GM12878 (cell line): ENCODE results near the gene IPCEF1. TPM values are rescaled to one million over a fixed set of nuclear protein-coding genes. Genes with fewer than 3 reads are reported as not detected.

Experiments used
- ATAC-seq: fragments of 200-7000 bp; cut with Tn5 transposase; 3 replicates; pipeline ENCODE4 v1.9.1; 2020; ENCODE audit warnings: mild to moderate bottlenecking, moderate library complexity
- BruUV-seq: library from RNA; stranded (reverse); fragments of 400-500 nt; replicated peaks from 2 replicates; lab custom pipeline; 2021; lab: Mats Ljungman, UMichigan
- CTCF ChIA-PET: fragments of 300-600 bp; sonication (Branson Sonifier 250); formaldehyde crosslinking; extraction: SDS; loops from one replicate; lab custom pipeline; 2021; ENCODE audit warnings: inconsistent platforms; lab: Yijun Ruan, JAX
- POLR2A ChIA-PET: fragments of 350-600 bp; formaldehyde crosslinking; extraction: SDS; loops from one replicate; lab custom pipeline; 2021; ENCODE audit warnings: inconsistent platforms; lab: Charles Lee
- RAD21 ChIA-PET: fragments of 300-600 bp; sonication (Branson Sonifier 250); formaldehyde crosslinking; loops from one replicate; lab custom pipeline; 2023; ENCODE audit warnings: antibody characterized with exemption; ENCODE audit not compliant: unreplicated experiment; lab: Charles Lee
- SMC1A ChIA-PET: fragments of 300-600 bp; sonication (Branson Sonifier 250); formaldehyde crosslinking; loops from one replicate; lab custom pipeline; 2023; ENCODE audit not compliant: unreplicated experiment, uncharacterized antibody; lab: Charles Lee
- DNase-seq: peaks from one replicate; pipeline ENCODE4 v3.0.0-alpha.2; 2011; ENCODE audit warnings: low read depth, low spot score
- FAIRE-seq: peaks from 3 replicates; lab custom pipeline; 2011; peaks lifted over from hg19 to GRCh38; lab: Jason Lieb, UNC
- H2AFZ ChIP-seq: 2 replicates; pipeline ENCODE4 v1.6.0; 2011; ENCODE audit warnings: low read depth, low read length, control low read depth; ENCODE audit not compliant: control insufficient read depth
- H3K27ac ChIP-seq: 2 replicates; pipeline ENCODE4 v1.5.1; 2011; ENCODE audit warnings: control low read depth; ENCODE audit not compliant: control insufficient read depth, insufficient read depth
- H3K27me3 ChIP-seq, 2 experiments: replicated peaks in 1 of 2; 2 replicates each; pipeline versions ENCODE4 v1.6.0 to v1.6.1; 2011; ENCODE audit warnings: low read length in 1 of 2; ENCODE audit not compliant: control insufficient read depth in 2 of 2, insufficient read depth in 2 of 2
- H3K36me3 ChIP-seq, 2 experiments: 2 replicates each; pipeline ENCODE4 v1.5.1; 2011; ENCODE audit warnings: low read length in 1 of 2; ENCODE audit not compliant: control insufficient read depth in 2 of 2, insufficient read depth in 2 of 2
- H3K4me1 ChIP-seq: 2 replicates; pipeline ENCODE4 v1.6.1; 2011; ENCODE audit warnings: mild to moderate bottlenecking, low read length, moderate library complexity, mixed read lengths; ENCODE audit not compliant: control insufficient read depth, insufficient read depth
- H3K4me2 ChIP-seq: 2 replicates; pipeline ENCODE4 v1.6.0; 2011; ENCODE audit warnings: control low read depth; ENCODE audit not compliant: control insufficient read depth, insufficient read depth
- H3K4me3 ChIP-seq: fragments of 200-600 bp; sonication (generic); 2 replicates; pipeline ENCODE4 v1.5.1; 2016
- H3K79me2 ChIP-seq: 2 replicates; pipeline ENCODE4 v1.6.0; 2011; ENCODE audit warnings: low read length; ENCODE audit not compliant: control insufficient read depth, insufficient read depth
- H3K9ac ChIP-seq: 2 replicates; pipeline ENCODE4 v1.8.0; 2011; ENCODE audit warnings: low read length, control low read depth, mixed read lengths; ENCODE audit not compliant: control insufficient read depth, insufficient read depth
- H3K9me3 ChIP-seq: replicated peaks from 3 replicates; pipeline ENCODE4 v1.5.1; 2011; ENCODE audit warnings: mild to moderate bottlenecking, low read length; ENCODE audit not compliant: control insufficient read depth, insufficient read depth
- H4K20me1 ChIP-seq: 2 replicates; pipeline ENCODE4 v1.6.0; 2011; ENCODE audit not compliant: control insufficient read depth, insufficient read depth
- ASH2L ChIP-seq: fragments of 300-600, 200-600 bp; sonication (generic); IDR thresholded peaks from 2 replicates; pipeline ENCODE4 v1.6.1; 2017; ENCODE audit warnings: low read depth, mild to moderate bottlenecking, borderline replicate concordance
- CHD1 ChIP-seq: IDR thresholded peaks from 2 replicates; pipeline ENCODE4 v1.6.1; 2012; ENCODE audit warnings: low read depth, low read length, improper control_type of control experiment
- CREM ChIP-seq: IDR thresholded peaks from 2 replicates; pipeline ENCODE4 v1.6.1; 2014; ENCODE audit warnings: antibody characterized with exemption, low read depth
- FOS ChIP-seq: IDR thresholded peaks from 3 replicates; pipeline ENCODE4 v1.6.1; 2011; ENCODE audit warnings: borderline replicate concordance; ENCODE audit not compliant: insufficient read length; ENCODE audit errors: extremely low read depth
- GATAD2B ChIP-seq: fragments of 450-650 bp; conservative IDR thresholded peaks from 2 replicates; pipeline ENCODE4 v1.6.1; 2017; ENCODE audit warnings: low read depth, mild to moderate bottlenecking, moderate library complexity
- IKZF2 ChIP-seq, 2 experiments: fragments of 450-650 bp; IDR thresholded peaks; 2 replicates each; pipeline ENCODE4 v1.6.1; 2017; ENCODE audit warnings: mild to moderate bottlenecking in 2 of 2, moderate library complexity in 2 of 2
- MEF2A ChIP-seq: IDR thresholded peaks from 2 replicates; pipeline ENCODE4 v1.6.1; 2011; ENCODE audit warnings: low read depth, mild to moderate bottlenecking, low read length, moderate library complexity; ENCODE audit not compliant: insufficient read depth
- MXI1 ChIP-seq: fragments of 150-350 bp; IDR thresholded peaks from 2 replicates; pipeline ENCODE4 v1.6.1; 2011; ENCODE audit warnings: low read depth, mild to moderate bottlenecking, inconsistent platforms, low read length, improper control_type of control experiment
- NBN ChIP-seq: fragments of 450-650 bp; IDR thresholded peaks from 2 replicates; pipeline ENCODE4 v1.6.1; 2016
- NFYA ChIP-seq: IDR thresholded peaks from 2 replicates; pipeline ENCODE4 v1.6.1; 2011; ENCODE audit warnings: low read depth, mild to moderate bottlenecking, low read length, improper control_type of control experiment, borderline replicate concordance
- PBX3 ChIP-seq: IDR thresholded peaks from 2 replicates; pipeline ENCODE4 v1.6.1; 2011; ENCODE audit warnings: mild to moderate bottlenecking, low read depth, low read length, moderate library complexity; ENCODE audit not compliant: insufficient replicate concordance
- PML ChIP-seq: IDR thresholded peaks from 2 replicates; pipeline ENCODE4 v1.6.1; 2012; ENCODE audit warnings: low read length, inconsistent platforms
- SRF ChIP-seq, 2 experiments: IDR thresholded peaks; 2 replicates each; pipeline ENCODE4 v1.6.1; 2011; ENCODE audit warnings: low read depth in 2 of 2, low read length in 2 of 2, mild to moderate bottlenecking in 1 of 2, moderate library complexity in 1 of 2
- STAT3 ChIP-seq: IDR thresholded peaks from 2 replicates; pipeline ENCODE4 v1.6.1; 2011; ENCODE audit warnings: low read depth, low read length, improper control_type of control experiment
- TCF3 ChIP-seq: IDR thresholded peaks from 2 replicates; pipeline ENCODE4 v1.6.1; 2012; ENCODE audit warnings: low read depth, mild to moderate bottlenecking, low read length, borderline replicate concordance; ENCODE audit not compliant: insufficient read depth
- TCF7 ChIP-seq: IDR thresholded peaks from 2 replicates; pipeline ENCODE4 v1.6.1; 2014; ENCODE audit warnings: antibody characterized with exemption, borderline replicate concordance
- USF2 ChIP-seq: IDR thresholded peaks from 2 replicates; pipeline ENCODE4 v1.6.1; 2011; ENCODE audit warnings: low read depth, low read length, improper control_type of control experiment, borderline replicate concordance
- ZNF207 ChIP-seq: fragments of 450-650 bp; IDR thresholded peaks from 2 replicates; pipeline ENCODE4 v1.6.1; 2014; ENCODE audit warnings: antibody characterized with exemption, mild to moderate bottlenecking, borderline replicate concordance
- ZNF687 ChIP-seq: fragments of 450-650 bp; IDR thresholded peaks from 2 replicates; pipeline ENCODE4 v1.6.1; 2017; ENCODE audit warnings: mild to moderate bottlenecking, moderate library complexity
- WGBS: methylation state at CpG from one replicate; pipeline ENCODE4 v1.1.6; 2016; ENCODE audit warnings: low lambda C conversion rate; ENCODE audit not compliant: insufficient replicate concordance, insufficient coverage; ENCODE audit errors: missing lambda C conversion rate; 5-methylcytosine and 5-hydroxymethylcytosine counted together
- in situ Hi-C: fragments of 300-500 bp; cut with MboI; formaldehyde crosslinking; loops from 9 replicates; pipeline ENCODE4 v1.14.3; 2018; ENCODE audit warnings: mixed read lengths
- intact Hi-C: fragments of 100-400 bp; cut with micrococcal nuclease; formaldehyde crosslinking; loops from one replicate; pipeline ENCODE4 v1.14.2; 2022; ENCODE audit not compliant: unreplicated experiment
- polyA plus RNA-seq, 11 experiments: library from polyadenylated mRNA; depleted of rRNA in 4 of 11; unstranded in 6 of 11; stranded (reverse) in 5 of 11; fragments of >200 nt; fragmentation: Nextera tagmentation in 4 of 11; fragmentation: Illumina TruSeq in 1 of 11; extraction: Ambion mirVana in 4 of 11; extraction: Trizol in 1 of 11; gene quantifications; 1 replicate in 1 of 11; 2 replicates in 10 of 11; pipeline versions ENCODE4 v1.2.1 to v1.2.3, GENCODE V29; 2011 to 2016; ENCODE audit warnings: inconsistent platforms in 2 of 11, missing spikeins in 2 of 11, low read depth in 1 of 11
- total RNA-seq, 4 experiments: library from RNA; depleted of rRNA in 3 of 4; stranded (reverse); fragments of >200 nt in 3 of 4; fragmentation: Illumina TruSeq in 1 of 4; extraction: Trizol in 1 of 4; gene quantifications; 2 replicates each; pipeline versions ENCODE4 v1.2.1 to v1.2.3, GENCODE V29; 2013 to 2021

Gene IPCEF1
- total and polyA plus RNA-seq, 10 of the 15 experiments (the other 5 are each of a cell fraction or from before 2014, with no cell fraction given): 1.3 to 137 (median 4.2) TPM

GRCh38 chr6:154341336-154341735, 15.3 kb downstream of the IPCEF1 start:
- BruUV-seq: no TSS peak
- WGBS: 76% methylated on average over 4 of the region's 4 CpGs
- no peaks in the 10 kb centered on the region for H3K79me2 ChIP-seq
- H3K27ac ChIP-seq: no peak overlapping the region
- H3K9ac ChIP-seq: no peak overlapping the region
- H3K4me2 ChIP-seq: no peak overlapping the region
- H3K4me1 ChIP-seq: no peaks in the 10 kb centered on the region
- ChIA-PET POLR2A (no interaction called here), RAD21 (no interaction called here), SMC1A (no interaction called here)
- no peak overlapping the region for H2AFZ ChIP-seq
- no peak overlapping the region for H3K4me3 ChIP-seq
- in situ Hi-C loops: no loop called here
- H3K27me3 ChIP-seq: no peaks in the 10 kb centered on the region
- H4K20me1 ChIP-seq: no peaks in the 10 kb centered on the region
- FAIRE-seq (no peak), ATAC-seq (no peak)
- TF ChIP-seq TCF3 (no peak), FOS (no peak), PML (no peak), SRF (IDR thresholded peaks at IDR 0.05; ENCODE audit: low read depth in 2 of 2, low read length in 2 of 2) (no peak), GATAD2B (no peak), IKZF2 (IDR thresholded peaks at IDR 0.05) (no peak), NFYA (no peak), CREM (no peak), STAT3 (no peak), NBN (no peak), USF2 (no peak), ZNF687 (no peak), PBX3 (no peak), CHD1 (no peak), ASH2L (no peak), MXI1 (no peak), MEF2A (no peak), TCF7 (no peak), ZNF207 (no peak)
- TF ChIP-seq, all 136 proteins: peak for 0
- no peak for DNase-seq
- intact Hi-C loops: no loop called here
- H3K36me3 ChIP-seq: no peaks in the 10 kb centered on the region
- peaks cover 6% of the 10 kb centered on the region; the same call in 2 of the 3 replicates for H3K9me3 ChIP-seq
- CTCF ChIA-PET: no interaction called here
